T47D (cell line): ENCODE data around the gene VWA8.
"Not testable (repeated sequence)": the region's sequence is repeated elsewhere in the genome, so short reads cannot be mapped to it uniquely, and the experiment has no call there.

Experiments used
- DNase-seq, 2 experiments: peaks; one replicate each; pipeline versions ENCODE4 v3.0.0 to v3.0.0-alpha.2; 2011 to 2012; ENCODE audit warnings: low read depth in 1 of 2, low spot score in 1 of 2
- JUND ChIP-seq: IDR thresholded peaks from 2 replicates; pipeline ENCODE4 v1.6.1; 2012; ENCODE audit warnings: low read depth
- in situ Hi-C: cut with HindIII; loops from 2 replicates; pipeline ENCODE4 v1.10.0; 2016; ENCODE audit warnings: low sequenced_read_pairs, low pct_unique_long_range_greater_than_20kb

The VWA8 gene

DNA sequence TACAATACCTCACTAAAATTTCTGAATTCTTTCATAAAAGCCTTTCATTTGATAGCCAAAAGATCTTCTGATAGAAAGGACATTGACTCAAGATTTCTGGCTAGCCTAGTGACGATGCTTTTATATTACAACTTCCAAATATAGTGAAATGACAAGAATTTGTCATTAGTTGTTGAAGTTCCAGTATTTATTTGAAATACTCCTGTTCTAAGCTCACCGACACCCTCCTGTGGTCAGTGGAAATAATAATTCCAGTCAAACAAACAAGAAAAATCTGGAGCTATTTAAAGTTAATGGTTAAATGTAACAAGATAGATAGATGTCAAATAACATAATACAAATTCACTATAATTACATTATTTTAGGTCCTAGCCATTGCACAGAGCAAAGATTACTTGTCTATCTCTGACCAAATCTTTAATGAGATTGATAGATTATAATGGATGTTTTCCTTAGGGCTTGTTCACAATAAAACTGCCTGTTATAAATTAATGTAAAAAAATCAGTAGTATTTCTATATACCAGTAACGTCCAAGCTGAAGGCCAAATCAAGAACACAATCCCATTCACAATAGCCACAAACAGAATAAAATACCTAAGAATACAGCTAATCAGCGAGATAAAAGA is 308.1 kb downstream of the VWA8 start:
- DNase-seq, result peak; percentile 11 to 56
- in situ Hi-C loops, result no loop called here
- no peak for TF ChIP-seq JUND

DNA sequence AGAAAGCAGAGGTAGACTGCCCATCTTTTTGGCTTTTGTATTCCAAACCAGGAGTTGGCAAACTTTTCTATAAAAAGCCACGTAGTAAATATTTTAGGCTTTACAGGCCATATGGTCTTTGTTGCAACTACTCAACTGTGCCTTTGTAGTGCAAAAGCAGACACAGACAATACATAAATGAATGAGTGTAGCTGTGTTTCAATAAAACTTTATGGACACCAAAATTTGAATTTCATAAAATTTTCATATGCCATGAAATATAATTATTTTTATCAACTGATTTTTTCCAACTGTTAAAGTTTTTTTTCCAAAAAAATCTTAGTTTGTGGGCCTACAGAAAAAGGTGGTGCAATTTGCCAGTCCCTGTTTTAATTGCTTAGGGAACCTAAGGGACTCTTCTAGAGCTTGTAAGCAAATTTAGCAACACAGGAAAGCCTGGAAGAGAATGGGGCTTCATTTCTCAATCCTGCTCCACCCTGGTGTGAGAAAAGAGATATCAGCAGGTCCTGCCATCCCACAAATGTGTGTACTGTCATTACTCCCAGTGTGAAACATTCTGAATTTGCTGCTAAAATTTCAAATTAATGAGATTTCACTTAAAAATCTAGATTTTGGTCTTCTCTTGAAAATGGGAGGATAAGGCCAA is 309.4 kb downstream of the VWA8 start:
- no peak for DNase-seq
- TF ChIP-seq JUND, result no peak
- in situ Hi-C loops, result no loop called here

DNA sequence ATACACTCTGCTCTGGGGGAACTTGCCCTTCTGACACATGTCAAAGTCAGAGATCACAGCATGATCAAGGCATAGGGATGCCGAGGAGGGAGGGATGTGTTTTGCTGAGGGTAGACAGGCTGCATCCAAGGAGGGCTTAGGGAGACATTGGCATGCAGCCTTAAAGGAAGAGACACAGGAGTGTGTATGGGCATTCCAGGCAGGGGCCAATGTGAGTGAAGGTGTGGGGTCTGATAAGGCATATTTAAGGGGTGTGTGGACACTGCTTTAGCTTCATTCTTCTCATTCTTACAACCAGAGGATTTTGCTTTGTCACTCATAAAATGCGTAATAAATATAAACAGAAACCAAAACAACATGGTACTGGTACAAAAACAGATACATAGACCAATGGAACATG is 310.2 kb downstream of the VWA8 start:
- no peak for TF ChIP-seq JUND
- in situ Hi-C loops, result no loop called here
- DNase-seq, result no peak

DNA sequence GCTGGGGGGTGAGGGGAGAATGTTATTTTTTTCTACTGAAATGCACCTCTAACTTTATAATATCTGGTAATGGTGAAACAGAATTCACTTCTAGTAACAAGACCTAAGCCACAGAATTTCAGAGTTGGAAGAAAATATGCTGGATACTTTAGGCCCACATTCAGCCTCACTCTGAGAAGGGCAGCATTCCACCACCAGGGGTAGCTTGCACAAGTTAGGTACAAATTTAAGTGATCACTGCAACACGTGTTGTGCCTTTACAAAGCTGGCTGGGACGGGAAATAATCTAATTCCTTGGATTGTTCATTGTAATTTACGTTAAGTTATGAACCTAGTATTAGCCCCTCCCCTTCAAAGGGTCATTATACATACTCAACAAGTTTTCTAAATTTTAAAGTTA is 311.2 kb downstream of the VWA8 start:
- in situ Hi-C loops, result no loop called here
- DNase-seq, result peak in 1 of 2 experiments; percentile 35
- TF ChIP-seq JUND, result no peak

DNA sequence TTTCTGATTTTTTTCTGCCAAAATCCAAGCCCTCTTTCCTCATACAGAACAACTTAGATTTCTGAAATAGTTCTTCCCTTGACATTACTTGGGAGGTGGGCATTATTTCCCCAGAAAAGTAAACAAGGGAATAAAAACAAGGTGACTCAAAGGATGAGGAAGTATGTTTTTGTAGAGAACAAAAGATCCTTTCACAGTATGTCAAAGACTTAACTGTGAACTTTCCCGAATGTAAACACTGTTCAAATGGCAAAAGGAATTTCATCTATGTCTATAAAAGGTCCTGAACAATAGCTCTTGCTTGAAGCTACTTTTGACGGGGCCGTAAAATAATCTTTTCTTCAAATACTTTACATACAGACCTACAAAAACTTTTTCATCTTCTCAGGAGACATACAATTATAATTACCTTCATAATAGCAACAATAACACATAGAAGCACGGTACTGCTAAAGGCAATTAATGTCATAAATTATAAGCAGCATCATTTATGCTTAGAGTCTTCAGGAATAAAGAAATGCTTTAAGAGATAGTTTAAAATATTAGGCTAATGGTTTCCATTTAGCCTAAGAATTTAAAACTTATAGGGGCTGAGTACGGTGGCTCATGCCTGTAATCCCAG is 312.5 kb downstream of the VWA8 start:
- in situ Hi-C loops, result no loop called here
- no peak for TF ChIP-seq JUND
- peak in 1 of 2 experiments; percentile 75 for DNase-seq

DNA sequence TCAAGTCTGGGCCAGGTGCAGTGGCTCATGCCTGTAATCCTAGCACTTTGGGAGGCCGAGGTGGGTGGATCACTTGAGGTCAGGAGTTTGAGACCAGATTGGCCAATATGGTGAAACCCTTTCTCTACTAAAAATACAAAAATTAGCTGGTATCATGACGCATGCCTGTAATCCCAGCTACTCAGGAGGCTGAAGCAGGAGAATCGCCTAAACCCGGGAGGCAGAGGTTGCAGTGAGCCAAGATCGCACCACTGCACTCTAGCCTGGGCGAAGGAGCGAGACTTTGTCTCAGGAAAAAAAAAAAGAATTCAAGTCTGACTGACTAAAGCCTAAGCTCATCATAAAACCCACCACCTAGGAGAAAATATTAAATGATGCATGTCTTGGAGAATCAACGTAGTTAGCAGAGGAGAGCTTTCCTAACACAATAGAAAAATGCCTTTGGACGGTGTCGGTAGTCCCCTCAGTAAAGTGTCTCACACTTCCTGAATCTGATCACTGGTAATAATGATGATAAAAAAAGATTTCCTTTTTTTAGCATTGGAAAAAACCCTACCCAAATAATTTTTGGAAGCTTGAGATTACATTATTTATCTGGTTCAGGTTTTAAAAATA is 313.1 kb downstream of the VWA8 start:
- in situ Hi-C loops, DNase-seq: not testable (repeated sequence)

DNA sequence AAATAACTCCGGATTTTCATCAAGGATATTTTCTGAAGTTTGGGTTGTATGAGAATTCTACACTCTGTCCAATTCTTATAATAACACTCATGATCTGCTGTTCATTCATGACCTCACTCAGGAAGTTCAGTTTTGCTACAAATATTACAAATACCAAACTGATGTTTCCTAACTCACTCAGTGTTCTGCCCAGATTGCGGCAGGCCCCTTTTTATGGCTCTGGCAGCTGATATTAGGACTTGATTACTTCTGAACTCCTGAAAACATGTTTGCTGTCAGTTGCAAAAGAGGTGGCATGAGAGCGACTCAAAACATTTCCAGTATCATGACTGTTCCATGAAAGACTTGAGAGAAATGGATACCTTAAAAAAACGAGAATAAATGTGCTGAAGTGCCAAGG is 315.6 kb downstream of the VWA8 start:
- DNase-seq, result no peak
- no peak for TF ChIP-seq JUND
- in situ Hi-C loops, result no loop called here

DNA sequence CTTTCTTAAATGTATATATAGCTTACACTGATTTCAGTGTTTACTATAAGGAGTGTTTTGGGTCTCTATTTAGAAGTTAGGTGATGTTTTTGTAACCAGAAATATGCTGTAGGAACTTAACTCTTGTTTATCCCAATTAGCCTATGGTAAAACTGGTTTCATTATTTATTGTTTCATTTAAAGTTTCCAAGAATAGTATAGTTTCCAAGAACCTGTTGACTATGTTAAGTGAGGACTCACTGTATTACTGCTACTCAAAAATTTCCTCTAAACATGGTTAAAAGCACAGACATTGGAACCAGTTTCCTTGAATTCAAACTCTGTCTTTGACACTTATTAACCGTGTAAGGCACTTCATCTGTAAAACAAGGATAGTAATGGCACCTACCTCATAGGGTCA is 316.2 kb downstream of the VWA8 start:
- DNase-seq, result no peak
- in situ Hi-C loops, result no loop called here
- no peak for TF ChIP-seq JUND

DNA sequence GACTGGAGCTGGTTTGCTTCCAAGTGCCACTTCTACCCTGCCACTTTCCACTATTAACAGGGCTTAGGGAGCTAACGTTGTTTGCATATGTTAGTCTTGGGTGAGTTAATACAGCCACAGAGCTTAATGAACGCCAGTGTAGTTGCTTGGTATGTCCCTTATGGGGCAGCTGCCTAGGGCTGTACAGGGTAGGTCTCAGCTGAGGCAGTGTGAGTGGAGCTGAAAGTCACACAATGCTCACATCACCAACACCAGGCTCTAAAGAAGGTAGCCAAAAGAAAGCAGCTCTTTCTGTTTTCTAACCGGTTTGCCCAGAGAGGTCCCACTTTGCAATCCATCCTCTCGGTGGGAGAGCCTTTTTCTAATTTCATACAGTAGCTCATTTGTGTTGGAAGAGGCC is 317.4 kb downstream of the VWA8 start:
- in situ Hi-C loops, result no loop called here

DNA sequence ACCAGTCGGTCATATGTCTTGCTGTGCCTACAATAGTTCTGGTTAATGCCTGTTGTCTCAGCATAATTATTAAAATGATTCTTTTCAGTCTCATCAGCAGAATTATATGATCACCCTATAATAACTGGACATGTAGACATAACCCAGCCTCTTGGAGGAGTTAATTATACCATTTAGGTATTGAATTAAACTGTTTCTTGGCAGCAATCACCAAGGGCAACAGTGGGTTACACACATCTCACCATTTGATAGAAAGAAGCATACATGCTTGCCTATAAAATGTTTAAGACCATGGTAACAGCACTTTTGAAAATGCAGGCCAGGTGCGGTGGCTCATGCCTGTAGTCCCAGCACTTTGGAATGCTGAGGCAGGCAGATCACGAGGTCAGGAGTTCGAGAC is 318.9 kb downstream of the VWA8 start:
- in situ Hi-C loops, result no loop called here
- no peak for TF ChIP-seq JUND
- DNase-seq, result no peak

More for the DNA sequence above, 317.4 kb downstream of the VWA8 start:
- no peak for TF ChIP-seq JUND
- DNase-seq, result no peak

DNA sequence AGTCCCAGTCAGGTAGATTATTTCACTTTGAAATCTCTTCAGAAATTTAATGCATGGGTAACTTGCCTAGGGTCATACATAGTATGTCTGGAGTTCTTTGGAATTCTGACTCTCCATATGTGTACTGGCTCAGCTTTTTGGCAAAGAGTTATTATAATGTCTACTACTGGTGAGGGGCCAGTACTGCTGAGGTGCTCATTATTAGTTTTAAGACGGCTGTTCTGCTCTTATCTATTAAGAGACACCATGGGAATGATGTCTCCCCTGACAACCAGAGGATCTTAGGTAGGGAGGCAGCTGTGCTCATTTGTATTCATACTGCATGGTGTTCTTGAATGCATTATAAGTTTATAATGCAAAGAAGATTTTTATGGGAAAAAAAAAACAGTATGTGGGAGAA is 319.5 kb downstream of the VWA8 start:
- TF ChIP-seq JUND, result no peak
- in situ Hi-C loops, result no loop called here
- DNase-seq, result no peak

DNA sequence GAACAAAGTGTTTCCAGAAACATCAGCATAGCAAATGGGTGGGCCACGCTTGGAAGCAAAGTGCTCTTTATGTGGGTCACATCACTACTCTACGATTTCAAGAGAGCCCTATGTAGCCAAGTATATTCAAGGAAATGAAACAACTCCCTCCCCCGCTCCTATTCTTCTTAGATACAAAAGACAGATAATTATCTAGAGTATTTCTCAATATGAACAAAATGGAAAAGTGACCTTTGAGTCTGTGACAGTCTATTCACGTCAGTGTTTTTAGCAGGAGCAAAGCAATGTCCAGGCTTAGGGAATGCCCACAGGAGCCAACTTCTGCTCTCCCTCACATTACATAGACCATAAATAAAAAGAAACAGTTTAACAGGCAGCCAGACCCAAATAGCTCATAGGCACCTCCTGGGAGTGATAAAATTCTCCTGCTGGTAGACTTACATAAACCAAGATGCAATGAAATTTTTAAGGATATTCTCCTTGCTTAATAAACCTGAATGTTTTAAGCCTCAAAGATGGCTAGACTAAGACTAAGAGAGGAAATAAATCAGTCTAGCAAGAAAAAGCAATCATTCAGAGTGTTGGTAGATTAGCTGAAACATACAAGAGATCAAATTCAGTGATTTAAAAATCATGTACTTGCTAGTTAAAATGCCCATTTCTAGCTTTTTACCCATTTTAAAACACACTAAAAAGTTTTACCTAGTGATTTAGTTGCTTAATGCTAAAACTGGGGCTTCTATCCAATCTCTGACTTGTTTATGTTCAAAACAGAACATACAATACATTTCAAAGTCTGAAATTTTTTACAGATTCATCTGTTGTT is 320.7 kb downstream of the VWA8 start:
- TF ChIP-seq JUND, result no peak
- in situ Hi-C loops, result no loop called here
- no peak for DNase-seq
